KMS-11 (cell line): ENCODE data around the gene CTNNA3.

Source experiments
- H2AFZ ChIP-seq: fragments of 200-600 bp; sonication (generic); 2 replicates; pipeline ENCODE4 v1.6.1; 2016; ENCODE audit warnings: antibody characterized with exemption, mixed run types, low read depth
- H3K27ac ChIP-seq: fragments of 200-600 bp; sonication (generic); 2 replicates; pipeline ENCODE4 v1.6.1; 2016; ENCODE audit warnings: mild to moderate bottlenecking, mixed run types
- H3K27me3 ChIP-seq: fragments of 200-600 bp; sonication (generic); 2 replicates; pipeline ENCODE4 v1.6.1; 2017; ENCODE audit warnings: mild to moderate bottlenecking, low read depth, mixed run types, moderate library complexity; ENCODE audit not compliant: insufficient read depth
- H3K36me3 ChIP-seq: fragments of 200-600 bp; sonication (generic); 2 replicates; pipeline ENCODE4 v1.6.1; 2017; ENCODE audit warnings: mild to moderate bottlenecking, mixed run types; ENCODE audit not compliant: insufficient read depth
- H3K4me1 ChIP-seq: fragments of 200-600 bp; sonication (generic); 2 replicates; pipeline ENCODE4 v1.6.1; 2016; ENCODE audit warnings: mild to moderate bottlenecking, low read depth, mixed run types; ENCODE audit not compliant: poor library complexity, severe bottlenecking
- H3K4me2 ChIP-seq: fragments of 200-600 bp; sonication (generic); 2 replicates; pipeline ENCODE4 v1.7.0; 2016; ENCODE audit warnings: mild to moderate bottlenecking, mixed run types
- H3K4me3 ChIP-seq: fragments of 200-600 bp; sonication (generic); IDR thresholded peaks from 2 replicates; pipeline ENCODE4 v1.6.1; 2017; ENCODE audit warnings: low read depth, low read length, mixed read lengths; ENCODE audit not compliant: insufficient read depth
- H3K79me2 ChIP-seq: fragments of 200-600 bp; sonication (generic); 2 replicates; pipeline ENCODE4 v1.6.1; 2016; ENCODE audit warnings: low read depth, mixed run types; ENCODE audit not compliant: insufficient read depth
- H3K9ac ChIP-seq: fragments of 200-600 bp; sonication (generic); 2 replicates; pipeline ENCODE4 v1.6.1; 2016; ENCODE audit warnings: mild to moderate bottlenecking, mixed run types
- H4K20me1 ChIP-seq: fragments of 200-600 bp; sonication (generic); 2 replicates; pipeline ENCODE4 v1.6.1; 2016; ENCODE audit warnings: mild to moderate bottlenecking, mixed run types; ENCODE audit not compliant: insufficient read depth
- CTCF ChIP-seq: fragments of 200-600 bp; sonication (generic); conservative IDR thresholded peaks from 2 replicates; pipeline ENCODE4 v1.6.1; 2017; ENCODE audit warnings: low read depth, mild to moderate bottlenecking, antibody characterized with exemption, low read length, moderate library complexity, mixed read lengths

CTNNA3 gene

DNA sequence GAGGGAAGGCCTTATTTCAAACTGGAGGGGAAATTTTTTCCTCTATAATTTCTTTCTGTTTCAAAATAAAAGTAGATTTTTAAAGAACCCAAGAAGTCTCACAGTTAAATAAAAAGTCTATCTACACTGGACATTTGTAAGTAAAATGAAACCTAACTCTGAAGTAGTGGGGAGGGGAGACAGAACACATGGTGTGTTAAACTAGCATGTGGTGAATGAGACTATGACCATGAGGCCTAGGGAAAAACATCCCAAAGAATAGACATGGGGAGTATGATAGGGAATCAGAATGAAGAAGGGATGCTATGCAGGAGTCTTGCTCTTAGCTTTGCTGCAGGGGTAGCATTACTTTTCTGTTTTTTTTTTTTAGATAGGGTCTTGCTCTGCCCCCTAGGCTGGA is 1831.5 kb downstream of the CTNNA3 start:
- no peaks in the 10 kb centered on the region for H3K79me2 ChIP-seq
- H3K36me3 ChIP-seq, result no peaks in the 10 kb centered on the region
- no peak for TF ChIP-seq CTCF
- no peaks in the 10 kb centered on the region for H4K20me1 ChIP-seq
- H3K4me3 ChIP-seq, result no peak overlapping the region
- no peak overlapping the region for H2AFZ ChIP-seq
- no peak overlapping the region for H3K4me2 ChIP-seq
- no peaks in the 10 kb centered on the region for H3K27me3 ChIP-seq
- no peaks in the 10 kb centered on the region for H3K4me1 ChIP-seq
- no peak overlapping the region for H3K9ac ChIP-seq
- H3K27ac ChIP-seq, result no peak overlapping the region

DNA sequence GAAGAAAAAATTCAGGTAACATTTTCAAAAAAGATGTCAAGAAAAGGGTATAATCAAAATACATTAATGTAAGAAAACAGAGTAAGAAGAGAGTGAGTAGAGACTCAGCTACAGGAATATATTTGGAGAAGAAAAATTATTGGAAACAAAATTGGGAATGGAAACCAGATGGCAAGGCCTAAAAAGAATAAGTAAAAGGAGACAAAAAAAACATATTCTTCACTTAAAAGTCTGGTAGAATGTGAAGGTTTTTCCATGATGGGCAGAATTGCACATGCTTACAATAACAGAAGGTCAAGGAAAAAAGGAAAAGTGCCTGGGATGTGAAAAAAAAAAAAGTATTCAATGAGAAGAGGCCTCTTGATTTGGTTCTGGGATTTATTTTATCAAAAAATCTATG is 1832.0 kb downstream of the CTNNA3 start:
- Histone ChIP-seq H3K27me3 (no peaks in the 10 kb centered on the region), H3K36me3 (no peaks in the 10 kb centered on the region), H2AFZ (no peak overlapping the region), H3K9ac (no peak overlapping the region), H3K4me3 (no peak overlapping the region), H4K20me1 (no peaks in the 10 kb centered on the region), H3K27ac (no peak overlapping the region), H3K4me1 (no peaks in the 10 kb centered on the region), H3K79me2 (no peaks in the 10 kb centered on the region), H3K4me2 (no peak overlapping the region)
- no peak for TF ChIP-seq CTCF
